Epithelial cell of prostate (primary cell): ENCODE results near the gene TBC1D22A.

Experiments used
- DNase-seq: peaks from one replicate; pipeline ENCODE4 v3.0.0-alpha.2; 2011; ENCODE audit warnings: low read depth, low spot score
- H3K27ac ChIP-seq: fragments of 450-650 bp; 2 replicates; pipeline ENCODE4 v1.5.1; 2017; ENCODE audit warnings: mild to moderate bottlenecking

TBC1D22A gene

DNA sequence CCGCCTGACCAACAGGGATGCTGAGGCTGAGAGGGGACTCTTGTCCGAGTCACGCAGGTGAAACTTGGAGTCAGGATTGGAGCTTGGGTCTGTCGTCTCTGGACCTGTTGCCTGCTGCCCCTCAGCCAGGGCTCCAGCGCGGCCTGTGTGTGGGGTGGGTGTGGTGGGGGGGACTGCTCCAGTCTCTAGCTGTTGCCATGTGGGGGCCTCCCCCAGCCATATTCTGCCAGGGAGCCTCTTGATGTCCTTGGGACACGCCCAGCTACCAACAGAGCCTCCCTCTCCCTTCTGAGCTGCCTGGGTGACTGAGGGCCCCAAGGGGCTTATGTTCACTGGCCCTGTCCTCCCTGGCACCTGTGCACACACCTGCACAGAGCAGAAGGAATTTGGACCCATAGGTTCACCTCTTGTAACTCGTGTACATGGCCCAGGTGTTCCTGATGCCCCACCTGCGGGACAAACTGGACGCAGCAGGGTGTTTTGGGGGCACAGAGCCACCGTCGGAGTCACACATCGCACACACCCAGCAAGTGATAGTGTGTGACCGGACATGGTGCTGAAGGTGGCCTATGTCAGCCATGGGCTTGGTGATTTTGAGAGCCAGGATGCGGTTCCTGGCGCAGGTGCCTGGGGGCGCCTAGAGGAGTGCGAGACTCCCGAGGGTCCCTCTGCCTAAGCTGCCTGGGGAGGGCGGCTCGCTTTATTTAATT is 252.3 kb downstream of the TBC1D22A start:
- no peak for DNase-seq
- H3K27ac ChIP-seq, result no peak overlapping the region

DNA sequence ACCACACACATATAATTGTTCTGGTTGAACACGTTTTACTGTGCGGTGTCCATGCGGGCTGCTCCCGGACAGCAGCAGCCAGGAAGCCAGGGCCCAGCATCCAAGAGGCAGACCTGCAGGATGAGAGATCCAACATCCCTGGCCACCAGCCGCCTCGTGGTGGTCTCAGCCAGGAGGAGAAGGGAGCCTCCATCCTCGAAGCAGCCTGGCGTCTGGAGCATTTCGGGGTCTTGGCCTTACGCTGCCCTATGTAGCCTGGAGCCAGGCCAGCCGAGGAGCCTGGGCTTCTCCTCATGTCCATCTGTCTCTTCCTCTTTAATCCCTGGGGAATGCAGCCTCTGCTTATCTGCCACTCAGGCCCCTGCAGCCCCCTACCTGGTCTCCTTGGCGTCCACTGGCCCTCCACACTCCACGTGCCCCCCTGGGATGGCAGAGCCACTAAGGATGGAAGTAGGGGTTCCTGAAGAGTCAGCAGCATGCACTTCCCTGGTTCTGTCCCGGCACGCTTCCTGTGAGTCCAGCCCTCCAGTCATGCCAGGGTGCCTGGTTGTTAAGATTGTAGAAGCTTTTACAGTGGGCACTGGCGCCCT is 253.2 kb downstream of the TBC1D22A start:
- no peak overlapping the region for H3K27ac ChIP-seq
- DNase-seq, result no peak

DNA sequence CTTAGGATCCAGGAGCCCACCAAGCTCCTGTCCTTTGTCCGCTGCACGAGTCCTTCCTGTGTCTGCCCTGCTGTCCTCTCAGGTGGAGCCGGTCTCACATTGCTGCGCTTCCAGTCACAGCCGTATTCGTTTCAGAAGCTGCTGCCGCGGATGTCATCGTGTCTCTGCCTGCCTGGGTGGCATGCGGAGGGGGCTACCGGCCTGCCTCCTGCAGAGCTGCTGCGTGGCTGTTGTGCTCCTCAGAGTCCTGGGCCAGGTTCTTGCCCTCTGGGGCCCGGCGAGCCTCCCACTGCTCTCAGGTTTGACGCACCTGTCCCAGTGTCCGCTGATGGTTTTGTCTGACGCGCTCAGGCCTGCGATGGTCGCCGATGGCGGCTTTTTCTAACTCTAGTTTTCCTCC is 254.2 kb downstream of the TBC1D22A start:
- no peak for DNase-seq
- no peak overlapping the region for H3K27ac ChIP-seq

DNA sequence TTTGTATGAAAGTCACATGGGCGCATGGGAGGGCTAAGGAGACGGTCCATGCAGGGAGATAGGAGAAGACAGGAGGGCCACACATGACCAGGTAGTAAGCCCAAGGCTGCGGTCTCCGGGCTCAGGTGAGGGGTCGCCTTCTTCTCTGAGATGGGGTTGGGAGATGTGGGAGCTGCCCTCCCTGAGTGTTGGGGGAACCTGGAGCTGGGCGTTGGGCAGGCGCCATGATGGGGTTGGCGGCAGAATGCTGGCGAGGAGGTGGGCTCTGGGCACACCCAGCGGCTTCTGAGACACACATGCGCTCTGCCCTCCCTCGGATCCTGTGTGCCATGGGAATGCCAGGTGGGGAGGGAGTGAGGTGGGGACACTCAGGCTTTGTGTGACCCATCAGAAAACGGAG is 254.8 kb downstream of the TBC1D22A start:
- no peak overlapping the region for H3K27ac ChIP-seq
- no peak for DNase-seq

DNA sequence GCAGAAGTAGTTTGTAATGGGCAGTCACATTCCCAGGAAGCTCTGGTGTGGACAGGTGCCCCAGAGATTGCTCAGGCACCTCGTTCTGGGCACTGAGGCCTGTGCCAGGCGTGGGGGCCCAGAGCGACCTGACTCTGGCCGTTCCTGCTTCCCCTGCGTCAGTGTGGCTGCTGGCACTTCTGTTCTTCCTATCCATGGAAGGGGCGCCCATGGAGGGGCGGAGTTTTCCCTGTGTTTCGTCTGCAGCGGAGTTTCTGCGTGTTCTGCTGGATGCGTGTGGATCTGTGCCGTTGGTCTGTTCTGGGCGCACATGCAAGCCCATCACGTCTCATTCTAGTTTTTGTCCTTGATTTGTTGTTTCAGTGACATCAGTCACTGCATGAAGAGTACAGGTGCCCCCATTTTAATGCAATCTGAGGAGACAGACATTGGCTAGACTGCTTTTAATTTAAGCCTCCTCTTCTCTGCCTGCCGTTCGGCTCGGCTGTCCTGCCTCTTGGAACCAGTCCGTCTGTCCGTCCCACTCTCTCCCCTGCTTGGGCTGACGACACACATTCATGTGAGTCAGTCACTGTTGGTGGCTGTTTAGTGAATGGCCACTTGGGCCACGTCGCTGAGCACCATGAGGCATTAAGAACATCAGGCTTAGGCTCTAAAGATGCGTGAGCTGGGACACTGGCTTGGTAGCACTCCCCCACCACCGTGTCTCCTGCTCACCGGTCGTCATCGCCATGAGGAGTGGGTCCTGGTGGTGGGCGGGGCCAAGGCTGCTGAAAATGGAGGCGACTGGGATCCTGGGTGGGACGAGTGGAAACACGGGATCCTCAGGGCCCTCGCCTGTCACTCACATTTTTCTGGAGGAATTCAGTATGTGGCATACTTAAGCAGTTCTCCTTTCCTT is 255.8 kb downstream of the TBC1D22A start:
- no peak overlapping the region for H3K27ac ChIP-seq
- no peak for DNase-seq

DNA sequence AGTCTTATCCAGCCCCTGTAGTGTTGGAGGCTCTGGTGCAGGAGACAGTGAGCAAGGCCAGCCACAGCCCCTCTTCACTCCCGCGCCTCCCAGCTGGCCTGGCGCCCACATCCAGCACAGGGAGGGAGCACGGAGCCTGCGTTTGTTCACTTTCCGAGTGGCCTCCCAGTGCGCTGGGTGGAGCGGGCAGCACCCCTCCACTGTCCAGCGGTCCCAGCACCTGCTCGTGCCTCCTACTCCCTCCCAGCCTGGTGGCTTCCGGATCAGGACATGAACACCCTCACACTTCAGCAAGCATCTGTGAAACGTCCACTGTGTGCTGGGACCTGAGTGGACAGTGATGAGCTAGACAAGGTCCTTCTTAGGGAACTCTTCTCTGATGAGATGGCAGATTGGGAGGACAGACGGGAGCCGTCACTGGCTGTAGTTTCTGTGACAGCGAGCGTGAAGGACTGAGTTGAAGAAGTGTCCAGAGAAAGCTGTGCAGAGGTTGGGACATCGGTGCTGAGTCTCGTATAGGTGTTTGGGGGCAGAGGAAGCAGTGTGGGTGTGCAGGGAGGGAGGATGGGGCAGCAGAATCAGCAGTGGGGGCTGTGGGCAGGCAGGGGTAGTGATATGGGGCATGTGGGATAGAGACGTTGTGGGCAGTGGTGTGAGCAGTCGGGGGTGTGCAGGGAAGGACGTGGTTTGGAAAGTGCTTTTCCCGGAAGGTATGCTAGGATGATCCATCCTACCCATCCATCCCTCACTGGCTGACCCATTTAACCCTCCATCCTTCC is 256.8 kb downstream of the TBC1D22A start:
- no peak for DNase-seq
- H3K27ac ChIP-seq, result no peak overlapping the region

DNA sequence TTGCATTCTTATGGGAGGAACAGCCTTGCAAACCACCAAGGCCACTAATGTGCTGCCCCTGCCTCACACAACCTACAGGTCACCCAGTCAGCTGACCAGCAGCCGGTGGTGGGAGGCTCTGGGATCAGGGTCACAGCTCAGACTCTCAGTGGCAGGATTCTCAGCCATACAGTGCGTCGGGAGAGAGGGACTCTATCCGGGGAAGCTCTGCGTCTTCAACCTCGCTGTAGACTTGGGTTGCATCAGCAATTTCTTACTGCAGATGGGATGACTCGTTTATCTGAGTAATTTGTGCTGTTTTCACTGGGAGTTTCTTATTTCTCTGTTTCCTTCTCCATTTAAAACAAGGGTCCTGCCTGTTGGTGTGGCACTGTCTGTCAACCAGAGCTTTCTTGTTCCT is 257.7 kb downstream of the TBC1D22A start:
- peak overlapping the region; percentile 27 for H3K27ac ChIP-seq
- DNase-seq, result no peak

DNA sequence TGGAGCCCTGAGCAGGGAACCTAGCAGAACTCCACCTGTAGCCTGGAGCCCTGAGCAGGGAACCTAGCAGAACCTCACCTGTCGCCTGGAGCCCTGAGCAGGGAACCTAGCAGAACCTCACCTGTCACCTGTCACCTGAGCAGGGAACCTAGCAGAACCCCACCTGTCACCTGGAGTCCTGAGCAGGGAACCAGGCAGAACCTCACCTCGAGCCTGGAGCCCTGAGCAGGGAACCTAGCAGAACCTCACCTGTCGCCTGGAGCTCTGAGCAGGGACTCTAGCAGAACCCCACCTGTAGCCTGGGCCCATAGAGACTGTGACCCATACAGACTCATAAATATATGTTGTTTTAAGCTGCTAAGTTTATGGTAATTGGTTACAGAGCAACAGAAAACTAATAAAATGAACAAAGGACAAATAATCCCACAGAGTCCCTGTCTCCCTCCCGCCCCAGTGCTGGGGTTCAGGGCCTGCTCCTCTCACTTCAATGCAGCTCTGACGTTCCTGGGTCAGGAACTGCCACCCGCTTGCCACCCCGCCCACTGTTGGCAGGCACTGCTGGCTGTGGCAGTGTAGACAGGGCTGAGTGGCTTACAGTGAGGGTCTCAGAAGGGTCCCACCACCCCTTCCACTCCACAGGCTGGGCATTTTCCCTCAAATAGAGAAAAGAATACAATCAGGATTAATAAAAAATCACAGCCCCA is 259.1 kb downstream of the TBC1D22A start:
- DNase-seq, result no peak
- H3K27ac ChIP-seq, result no peak overlapping the region

DNA sequence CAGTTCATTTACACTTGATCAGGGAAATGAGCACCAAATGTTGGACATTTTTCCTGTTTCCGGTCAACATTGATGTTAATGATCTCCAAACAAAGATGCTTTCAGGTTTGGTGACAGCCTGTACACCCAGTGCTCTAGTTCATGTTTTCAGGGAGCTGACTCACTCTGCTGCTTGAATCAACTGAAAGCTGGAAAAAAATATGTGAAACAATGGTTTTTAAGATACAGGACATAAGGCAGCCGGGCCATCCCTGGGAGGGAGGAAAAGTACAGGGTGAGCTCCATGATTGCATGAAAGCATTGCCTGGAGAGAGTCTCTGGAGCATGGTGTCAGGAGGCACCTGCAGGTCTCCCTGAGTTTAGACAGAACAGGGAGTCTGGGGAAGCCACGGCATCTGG is 259.6 kb downstream of the TBC1D22A start:
- no peak overlapping the region for H3K27ac ChIP-seq
- DNase-seq, result no peak

DNA sequence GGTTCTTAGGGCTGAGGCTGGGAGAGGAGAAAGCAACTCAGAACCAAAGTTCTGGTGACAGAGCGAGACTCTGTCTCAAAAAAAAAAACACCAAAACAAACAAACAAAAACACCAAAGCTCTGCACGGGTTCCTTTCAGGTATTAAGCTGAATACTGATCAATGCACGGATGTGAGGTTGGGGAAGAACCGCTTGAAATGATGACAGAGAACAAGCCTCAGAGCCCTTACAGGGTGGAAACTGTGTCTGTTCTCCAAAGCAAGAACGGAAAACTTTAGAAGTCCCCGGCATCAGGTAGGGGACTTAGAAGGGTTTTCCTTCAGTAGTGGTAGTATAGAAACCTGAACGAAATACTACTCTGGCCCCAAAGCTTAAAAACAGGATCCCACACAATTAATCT is 260.0 kb downstream of the TBC1D22A start:
- no peak for DNase-seq
- H3K27ac ChIP-seq, result no peak overlapping the region

DNA sequence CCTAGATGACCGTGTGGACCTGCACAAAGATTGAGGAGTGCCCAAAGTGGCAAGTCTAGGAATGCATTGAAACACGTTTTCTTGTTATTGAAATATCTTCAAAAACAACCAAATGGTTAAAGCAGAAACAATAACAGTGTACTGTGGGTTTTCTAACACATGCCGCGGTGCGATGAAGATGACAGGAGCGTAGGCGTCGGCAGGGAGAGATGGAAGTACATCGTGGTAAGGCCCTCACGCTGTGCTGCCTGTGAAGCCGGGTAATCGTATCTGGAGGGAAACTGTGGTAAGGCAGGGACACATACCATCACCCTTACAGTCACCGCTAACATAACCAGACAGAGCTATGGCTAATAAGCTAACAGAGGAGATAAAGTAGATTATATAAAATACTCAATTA is 261.4 kb downstream of the TBC1D22A start:
- H3K27ac ChIP-seq, result no peak overlapping the region
- no peak for DNase-seq

DNA sequence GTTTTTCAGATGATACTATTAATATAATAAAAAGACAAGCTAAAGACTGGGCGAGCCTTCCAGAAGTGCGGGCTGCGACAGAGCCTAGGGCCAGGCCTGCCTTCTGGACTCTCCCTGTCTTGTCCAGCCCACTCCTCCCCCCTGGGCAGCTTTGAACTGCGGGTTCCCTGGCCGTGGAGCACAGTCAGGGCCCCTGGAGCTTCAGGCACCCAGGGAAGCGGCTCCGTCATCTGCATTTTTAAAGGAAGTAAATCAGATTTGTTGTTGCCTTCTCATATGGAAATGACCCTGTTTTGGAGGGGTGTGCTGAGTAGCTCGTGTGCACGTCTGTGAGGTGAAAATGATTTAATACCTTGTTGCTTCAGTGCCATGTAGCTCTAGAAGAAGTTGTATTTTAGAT is 265.3 kb downstream of the TBC1D22A start:
- no peak overlapping the region for H3K27ac ChIP-seq
- no peak for DNase-seq

DNA sequence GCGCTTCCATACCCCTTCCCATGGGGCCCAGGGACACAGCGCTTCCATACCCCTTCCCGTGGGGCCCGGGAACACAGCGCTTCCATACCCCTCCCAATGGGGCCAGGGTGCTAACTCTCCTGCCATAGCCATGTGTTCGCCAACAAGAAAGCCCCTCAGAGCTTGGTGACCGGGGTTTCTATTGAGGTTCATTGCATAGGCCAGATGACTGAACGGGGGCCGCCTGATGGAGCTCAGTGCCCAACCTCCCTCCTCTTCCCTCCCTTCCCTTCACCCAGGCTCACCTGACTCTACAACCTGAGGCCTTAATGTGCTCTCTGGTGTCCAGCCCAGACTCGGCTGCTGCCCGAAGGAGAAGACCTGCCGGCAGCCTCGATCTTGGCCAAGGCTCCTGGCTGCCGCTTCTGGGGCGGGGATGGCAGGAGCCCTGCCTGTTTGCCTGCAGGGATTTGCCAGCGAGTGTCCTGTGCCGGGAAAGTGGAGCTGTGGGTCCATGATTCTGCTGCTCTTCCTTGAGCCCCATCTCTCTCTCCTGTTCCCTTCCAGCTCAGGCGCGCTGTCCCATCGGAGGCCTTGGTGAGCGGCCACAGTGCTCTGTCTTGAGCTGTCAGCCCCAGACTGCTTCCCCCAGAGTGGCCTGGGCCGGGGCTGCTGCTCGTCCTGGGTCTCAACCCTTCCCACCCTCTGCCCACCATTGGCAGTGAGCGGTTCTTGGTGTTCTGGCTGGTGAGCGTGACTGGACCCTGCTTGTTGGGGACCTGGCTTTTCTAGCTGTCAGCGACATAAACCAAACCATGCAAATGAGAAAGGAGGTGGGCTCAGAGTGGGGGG is 267.0 kb downstream of the TBC1D22A start:
- no peak for DNase-seq
- H3K27ac ChIP-seq, result no peak overlapping the region

DNA sequence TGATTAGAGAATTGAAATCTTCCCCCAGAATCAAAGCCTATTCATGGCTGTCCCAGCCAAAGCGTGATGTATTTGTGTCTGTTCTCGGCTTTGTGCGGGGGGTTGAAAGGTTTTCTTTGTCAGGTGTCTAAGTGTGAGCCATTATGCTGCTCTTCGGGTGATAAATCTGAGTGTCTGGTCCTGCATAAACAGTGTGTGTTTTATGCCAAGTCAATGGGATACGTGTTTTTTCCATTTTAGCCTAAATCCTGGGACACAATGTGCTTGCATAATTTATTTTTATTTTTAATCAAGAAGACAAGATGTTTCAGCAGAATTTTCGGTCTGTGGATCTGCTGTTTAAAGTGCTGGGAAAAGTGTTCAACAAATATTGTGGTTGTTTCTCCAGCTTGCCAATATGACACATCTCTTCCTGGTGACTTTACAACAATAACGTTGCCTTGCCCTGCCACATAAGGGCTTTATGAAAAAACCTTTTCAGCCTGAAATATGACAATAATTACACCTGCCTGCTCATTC is 267.8 kb downstream of the TBC1D22A start:
- no peak overlapping the region for H3K27ac ChIP-seq
- no peak for DNase-seq

DNA sequence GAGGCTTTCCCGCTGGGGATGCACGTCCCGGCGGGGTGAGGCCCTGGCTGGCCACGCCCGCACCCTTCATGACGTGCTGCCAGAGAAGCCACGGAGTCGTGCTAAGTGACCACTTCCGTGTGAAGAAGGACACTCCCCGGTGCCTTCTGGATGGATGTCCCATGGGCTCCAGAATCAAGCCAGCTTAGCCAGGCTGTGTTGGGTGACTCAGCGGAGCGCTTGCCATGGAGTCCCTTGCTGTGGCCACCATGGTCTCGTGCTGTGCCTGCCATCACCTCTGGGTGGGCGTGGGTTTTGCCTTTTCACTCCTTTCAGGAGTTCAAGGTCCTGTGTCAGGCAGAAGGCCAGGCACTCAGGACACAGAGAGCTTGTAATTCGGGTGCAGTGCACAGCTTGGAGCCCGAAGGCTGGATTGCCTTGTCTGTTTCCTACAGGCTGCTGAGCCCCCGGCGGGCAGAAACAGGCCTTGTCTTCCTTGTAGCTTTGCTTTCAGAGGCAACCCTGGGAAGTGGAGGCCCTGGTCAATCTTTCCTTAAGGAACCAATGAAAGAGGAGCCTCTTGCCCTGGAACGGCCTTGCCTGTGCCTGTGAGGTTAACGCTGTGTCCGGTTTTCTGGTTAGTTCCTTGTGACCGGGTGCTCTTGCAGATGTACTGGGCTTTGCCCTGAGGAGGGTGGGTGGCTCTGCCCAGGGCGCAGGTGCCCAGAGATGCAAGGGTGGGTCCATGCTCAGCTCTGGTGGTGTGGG is 268.6 kb downstream of the TBC1D22A start:
- DNase-seq, result no peak
- no peak overlapping the region for H3K27ac ChIP-seq

DNA sequence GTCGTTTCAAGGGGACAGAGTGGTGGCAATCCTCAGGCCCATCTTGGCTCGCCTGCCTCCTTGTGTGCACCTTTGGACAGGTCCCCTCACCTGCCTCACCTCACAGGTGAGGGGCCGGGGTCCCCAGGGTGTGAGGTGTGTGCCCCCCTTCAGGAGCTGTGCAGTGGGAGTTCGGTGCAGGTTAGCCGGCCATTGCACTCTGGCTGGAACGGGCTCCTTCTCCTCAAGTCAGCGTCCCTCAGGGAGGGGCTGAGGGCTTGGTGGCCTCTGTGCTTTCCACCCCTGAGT is 269.1 kb downstream of the TBC1D22A start:
- no peak overlapping the region for H3K27ac ChIP-seq
- no peak for DNase-seq

DNA sequence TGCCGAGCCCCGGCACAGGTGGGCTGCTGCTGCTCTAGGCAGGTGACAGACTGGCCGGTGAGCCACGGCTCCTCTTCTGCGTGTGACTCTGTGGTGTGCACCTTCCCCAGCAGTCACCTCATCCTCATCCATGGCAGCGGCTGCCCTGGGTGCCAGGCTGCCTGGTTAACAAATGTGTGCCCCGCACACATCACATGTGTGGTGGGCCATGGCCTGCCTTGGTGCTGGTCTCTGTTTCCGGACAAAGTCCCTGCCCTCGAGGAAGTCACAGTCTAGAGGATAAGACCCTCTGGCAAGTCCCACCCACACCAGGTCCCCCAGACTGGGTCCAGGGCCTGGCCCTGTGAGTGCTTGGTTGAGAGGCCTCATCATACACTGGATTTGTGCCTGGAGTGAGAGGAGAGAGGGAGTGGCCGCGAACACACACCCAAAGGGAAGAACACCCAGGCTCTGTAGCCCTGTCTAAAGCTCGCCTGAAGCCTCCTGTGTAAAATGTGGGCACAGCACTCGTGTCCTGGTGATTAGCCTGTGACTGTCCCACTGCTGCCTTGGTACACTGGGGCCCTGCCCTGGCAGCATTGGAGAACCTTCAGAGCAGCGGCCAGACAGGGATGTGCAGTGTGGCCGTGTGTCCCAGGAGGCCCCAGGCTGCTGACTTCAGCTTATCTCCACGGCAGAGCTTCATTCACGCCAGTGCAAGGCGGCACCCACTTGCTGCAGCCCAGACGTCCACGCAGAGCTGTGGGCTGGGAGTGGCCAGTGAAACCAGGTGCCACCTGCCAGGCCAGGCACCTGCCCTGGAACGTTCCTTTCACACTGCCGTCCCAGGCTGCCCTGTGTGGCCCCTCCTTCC is 269.9 kb downstream of the TBC1D22A start:
- no peak for DNase-seq
- no peak overlapping the region for H3K27ac ChIP-seq
